Right lung (tissue), 10 donors: ENCODE results near the gene PPME1. TPM values are rescaled to one million over a fixed set of nuclear protein-coding genes. Genes with fewer than 3 reads are reported as not detected.
"Not testable (repeated sequence)": the region's sequence is repeated elsewhere in the genome, so short reads cannot be mapped to it uniquely, and the experiment has no call there.

Source experiments
- DNase-seq, 2 donors: peaks; one replicate each; pipeline ENCODE4 v3.0.0-alpha.2; 2013
- long read RNA-seq, 8 donors: transcript quantifications; one replicate each; lab custom pipeline, GENCODE V29; 2026
- polyA plus RNA-seq, 5 donors: library from polyadenylated mRNA; unstranded; fragments of 120-200 nt; gene quantifications; one replicate each; pipeline versions ENCODE4 v1.2.1 to v1.2.3, GENCODE V29; 2013; ENCODE audit warnings: inconsistent platforms in 1 of 5, low replicate concordance in 1 of 5; ENCODE audit not compliant: insufficient read length in 5 of 5, insufficient read depth in 1 of 5

The PPME1 gene
- 10 to 100 TPM; 39.9 to 47.4 (median 45.9) TPM for polyA plus RNA-seq
- long read RNA-seq, donor 1, transcript PPME1-201 (14 exons, 2,677 nt) = major isoform, 9 of 10 reads
- long read RNA-seq, donor 1, partial matches to known transcripts = 0 of 10 reads
- long read RNA-seq, donor 1, other reads (novel, unspliced or antisense) = 0 of 10 reads
- long read RNA-seq, donor 2, transcript PPME1-201 (14 exons, 2,677 nt) = major isoform, 6 of 7 reads
- long read RNA-seq, donor 2, partial matches to known transcripts = 0 of 7 reads
- long read RNA-seq, donor 2, other reads (novel, unspliced or antisense) = 0 of 7 reads
- long read RNA-seq, donor 3, partial matches to known transcripts = 0 of 4 reads
- long read RNA-seq, donor 3, other reads (novel, unspliced or antisense) = 0 of 4 reads
- long read RNA-seq, donor 4, full-length matches to known transcripts = 6 of 6 reads
- long read RNA-seq, donor 4, partial matches to known transcripts = 0 of 6 reads
- long read RNA-seq, donor 4, other reads (novel, unspliced or antisense) = 0 of 6 reads
- long read RNA-seq, donor 5, transcript PPME1-201 (14 exons, 2,677 nt) = major isoform, 7 of 28 reads
- long read RNA-seq, donor 5, partial matches to known transcripts = 21 of 28 reads
- long read RNA-seq, donor 5, other reads (novel, unspliced or antisense) = 0 of 28 reads
- long read RNA-seq, donor 6, transcript PPME1-201 (14 exons, 2,677 nt) = major isoform, 7 of 17 reads
- long read RNA-seq, donor 6, partial matches to known transcripts = 10 of 17 reads
- long read RNA-seq, donor 6, other reads (novel, unspliced or antisense) = 0 of 17 reads
- long read RNA-seq, donor 7, transcript PPME1-201 (14 exons, 2,677 nt) = major isoform, 11 of 12 reads
- long read RNA-seq, donor 7, partial matches to known transcripts = 0 of 12 reads
- long read RNA-seq, donor 7, other reads (novel, unspliced or antisense) = 0 of 12 reads
- long read RNA-seq, donor 8 = 0 reads

GRCh38 chr11:74170694-74171629 lies at the start of gene PPME1, which contains the start of gene C2CD3:
TSS of gene PPME1 (plus strand) at chr11:74171289. CDS start at chr11:74171422, 133 bp downstream.
TSS of gene C2CD3 (minus strand) at chr11:74171002. CDS start at chr11:74170792, 210 bp downstream.
- peak; percentile 99 for DNase-seq

GRCh38 chr11:74121804-74122203 lies 49.3 kb upstream of the PPME1 start:
- no peak for DNase-seq

- DNase-seq = no peak
Measured at GRCh38 chr11:74123008-74123448, 48.1 kb upstream of the PPME1 start.

- not testable (repeated sequence) for DNase-seq
Measured at GRCh38 chr11:74129121-74129520, 42.0 kb upstream of the PPME1 start.

GRCh38 chr11:74132833-74133232 lies 38.3 kb upstream of the PPME1 start:
- DNase-seq = no peak

- DNase-seq = no peak
Measured at GRCh38 chr11:74133436-74133835, 37.7 kb upstream of the PPME1 start.

GRCh38 chr11:74134661-74135060 lies 36.4 kb upstream of the PPME1 start:
- DNase-seq = no peak

- DNase-seq = no peak
Measured at GRCh38 chr11:74135127-74135840, 35.8 kb upstream of the PPME1 start.

- no peak for DNase-seq
Measured at GRCh38 chr11:74138021-74138420, 33.1 kb upstream of the PPME1 start.

- no peak for DNase-seq
Measured at GRCh38 chr11:74138572-74138971, 32.5 kb upstream of the PPME1 start.

GRCh38 chr11:74139151-74139918 lies 31.8 kb upstream of the PPME1 start:
- DNase-seq = no peak

GRCh38 chr11:74139919-74140431 lies 31.1 kb upstream of the PPME1 start:
- DNase-seq = not testable (repeated sequence)

GRCh38 chr11:74141241-74141695 lies 29.8 kb upstream of the PPME1 start:
- no peak for DNase-seq

GRCh38 chr11:74141908-74142307 lies 29.2 kb upstream of the PPME1 start:
- no peak for DNase-seq

GRCh38 chr11:74142624-74143023 lies 28.5 kb upstream of the PPME1 start:
- no peak for DNase-seq

GRCh38 chr11:74144592-74144991 lies 26.5 kb upstream of the PPME1 start:
- DNase-seq = no peak

- DNase-seq = no peak
Measured at GRCh38 chr11:74147199-74147929, 23.7 kb upstream of the PPME1 start.

- no peak for DNase-seq
Measured at GRCh38 chr11:74153224-74153623, 17.9 kb upstream of the PPME1 start.
